HG02973 (cell line): ENCODE data around the gene GIPR.
"Not testable (repeated sequence)": the region's sequence is repeated elsewhere in the genome, so short reads cannot be mapped to it uniquely, and the experiment has no call there.

ENCODE experiments used
- ATAC-seq: cut with Tn5 transposase; IDR thresholded peaks from one replicate; pipeline ENCODE4 v1.9.1; 2021; ENCODE audit warnings: moderate library complexity; ENCODE audit not compliant: unreplicated experiment

GIPR gene

DNA sequence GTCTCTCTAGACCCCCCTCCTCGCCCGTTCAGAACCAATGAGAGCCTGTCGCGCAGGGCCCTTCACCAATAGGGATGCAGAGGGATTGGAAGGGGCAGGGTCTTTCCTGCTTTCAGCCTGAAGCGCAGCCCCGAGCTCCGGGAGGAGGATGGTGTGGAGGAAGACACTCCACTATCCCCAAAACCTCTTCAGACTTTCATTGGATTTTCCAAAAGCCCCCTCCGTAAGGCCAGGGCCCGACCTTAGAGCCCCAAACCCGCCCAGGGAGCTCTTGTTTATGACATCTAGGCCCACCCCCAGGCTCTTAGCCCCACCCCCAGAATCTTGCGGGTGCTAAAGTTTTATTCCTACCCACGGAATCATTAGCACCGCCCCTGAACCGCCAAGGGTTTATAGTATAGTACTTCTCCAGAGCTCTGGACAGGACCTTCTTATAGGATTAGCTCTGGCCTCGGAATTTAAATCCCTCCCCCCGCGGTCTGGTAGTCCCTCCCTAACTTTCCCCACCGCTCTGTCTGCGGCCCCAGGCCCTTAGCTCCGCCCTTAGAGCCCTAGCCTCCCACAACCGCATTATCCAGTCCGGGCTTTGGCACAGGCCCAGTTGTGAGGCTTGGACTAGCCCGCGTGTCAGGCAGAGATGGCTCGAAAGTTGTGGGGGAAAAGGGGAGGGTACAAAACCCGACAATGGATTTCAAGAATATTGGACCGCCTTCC lies 22.2 kb upstream of the GIPR start:
- ATAC-seq = peak; percentile 27

GRCh38 chr19:45646345-45646698 lies 21.7 kb upstream of the GIPR start:
- ATAC-seq = no peak

GRCh38 chr19:45650722-45651121 lies 17.3 kb upstream of the GIPR start:
- no peak for ATAC-seq

DNA sequence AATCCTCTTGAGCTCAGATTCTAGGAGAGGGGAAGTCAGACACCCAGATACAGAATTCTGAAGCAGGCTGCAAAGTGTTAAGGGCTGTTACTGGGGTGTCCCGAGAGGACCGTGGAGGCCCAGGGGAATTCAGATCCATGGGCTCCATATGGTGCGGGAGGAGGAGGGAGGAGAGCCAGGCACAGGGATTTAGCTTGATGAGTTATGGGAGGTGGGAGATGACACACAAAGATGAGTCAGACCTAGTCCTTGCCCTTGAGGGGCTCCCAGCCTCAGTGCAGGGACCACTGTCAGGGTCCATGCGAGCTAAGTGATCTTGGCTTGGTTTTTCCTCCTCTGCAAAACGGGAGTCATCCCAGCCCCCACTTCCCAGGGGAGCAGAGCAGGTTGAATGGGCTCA lies 14.4 kb upstream of the GIPR start:
- no peak for ATAC-seq

GRCh38 chr19:45655073-45655472 lies 12.9 kb upstream of the GIPR start:
- no peak for ATAC-seq

- ATAC-seq = no peak
These were observed 10.4 kb upstream of the GIPR start for GRCh38 chr19:45657520-45658167.

DNA sequence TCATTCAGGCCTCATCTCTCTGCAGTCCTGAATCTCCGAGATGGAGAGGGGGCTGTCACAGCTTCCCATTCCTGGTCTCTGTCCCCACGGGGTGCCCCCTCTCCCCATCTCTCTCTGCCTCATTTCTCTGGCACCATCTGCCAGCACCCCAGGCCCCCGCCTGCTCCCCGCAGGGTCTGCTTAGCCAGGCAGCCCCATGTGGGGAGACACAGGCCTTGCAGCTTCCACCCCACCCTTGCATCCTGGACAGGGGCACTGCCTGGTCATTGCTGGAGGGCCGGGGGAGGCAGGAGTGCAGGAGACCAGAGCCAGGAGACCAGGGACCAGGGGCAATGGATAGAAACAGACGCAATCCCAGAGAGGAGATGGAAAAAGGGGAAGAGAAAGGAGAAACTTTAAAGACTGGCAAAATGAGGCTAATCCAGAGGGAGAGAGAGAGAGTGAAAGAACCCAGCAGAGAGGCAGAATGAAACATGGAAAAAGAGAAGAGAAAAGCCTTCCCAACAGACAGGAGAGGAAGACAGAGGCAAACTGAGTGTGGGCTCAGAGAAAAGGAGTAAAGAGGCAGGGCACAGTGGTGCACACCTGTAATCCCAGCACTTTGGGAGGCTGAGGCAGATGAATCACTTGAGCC lies 8.8 kb upstream of the GIPR start:
- no peak for ATAC-seq

- ATAC-seq = no peak
These were observed 7.4 kb upstream of the GIPR start for GRCh38 chr19:45660636-45661035.

DNA sequence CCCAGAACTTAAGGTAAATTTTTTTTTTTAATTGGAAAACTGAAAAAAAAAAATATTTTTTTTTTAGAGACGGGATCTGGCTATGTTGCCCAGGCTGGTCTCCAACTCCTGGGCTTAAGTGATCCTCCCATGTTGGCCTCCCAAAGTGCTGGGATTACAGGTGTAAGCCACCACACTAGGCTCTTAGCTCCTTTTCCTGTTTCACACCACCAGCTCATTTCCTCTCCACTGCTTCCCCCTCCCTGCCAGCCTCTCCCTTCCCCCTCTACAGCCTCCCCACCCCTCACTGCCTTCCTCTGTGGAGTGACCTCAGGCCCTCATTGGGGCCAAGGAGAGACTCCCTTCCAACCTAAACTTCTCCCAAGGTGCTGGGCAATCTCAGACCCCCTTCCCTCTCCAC lies 4.2 kb upstream of the GIPR start:
- no peak for ATAC-seq

DNA sequence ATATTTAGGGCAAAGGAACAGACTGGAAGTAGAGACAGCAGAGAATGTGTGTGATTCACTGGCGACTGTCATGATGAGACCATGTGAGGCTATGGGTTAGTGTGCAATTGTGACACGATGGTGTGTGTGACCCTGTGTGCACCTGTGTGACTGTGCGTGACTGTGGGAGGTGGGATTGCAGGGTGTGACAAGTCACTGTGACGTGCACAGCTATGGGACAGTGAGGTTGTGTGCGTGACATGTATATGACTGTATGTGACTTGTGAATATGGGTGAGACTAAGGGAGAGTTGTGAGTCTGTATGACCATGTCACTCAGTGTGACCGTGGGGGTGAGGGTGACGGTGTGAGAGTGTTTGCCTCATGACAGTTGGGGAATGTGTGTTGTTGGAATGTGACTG lies 3.4 kb upstream of the GIPR start:
- ATAC-seq = no peak

DNA sequence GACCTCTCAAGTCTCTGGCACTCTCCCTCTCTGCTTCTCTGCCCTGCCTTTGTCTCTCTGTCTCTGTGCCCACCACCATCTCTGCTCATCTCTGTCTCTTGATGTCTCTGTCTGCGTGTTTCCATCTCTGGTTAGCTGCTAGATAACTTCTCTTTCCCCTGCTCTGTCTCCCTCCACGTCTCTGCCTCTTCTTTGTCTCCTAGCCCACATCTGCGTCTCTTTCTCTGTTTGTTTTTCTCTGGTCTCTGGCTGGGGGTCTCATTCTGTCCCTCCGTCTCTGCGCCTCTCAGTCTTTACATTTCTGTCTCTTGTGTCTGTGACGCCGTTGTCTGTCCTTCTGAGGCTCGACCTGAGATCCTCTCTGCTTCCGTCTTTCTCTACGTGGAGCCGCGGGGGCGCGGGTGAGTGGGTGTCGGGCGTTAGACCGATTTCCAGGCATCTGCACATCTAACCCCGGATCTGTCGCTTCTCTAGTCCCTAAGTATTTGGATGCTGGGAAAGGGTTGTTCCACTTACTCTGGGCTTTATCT lies 386 bp downstream of the GIPR start:
- no peak for ATAC-seq

GRCh38 chr19:45670670-45671453 lies 2.8 kb downstream of the GIPR start:
- peak; percentile 44 for ATAC-seq

DNA sequence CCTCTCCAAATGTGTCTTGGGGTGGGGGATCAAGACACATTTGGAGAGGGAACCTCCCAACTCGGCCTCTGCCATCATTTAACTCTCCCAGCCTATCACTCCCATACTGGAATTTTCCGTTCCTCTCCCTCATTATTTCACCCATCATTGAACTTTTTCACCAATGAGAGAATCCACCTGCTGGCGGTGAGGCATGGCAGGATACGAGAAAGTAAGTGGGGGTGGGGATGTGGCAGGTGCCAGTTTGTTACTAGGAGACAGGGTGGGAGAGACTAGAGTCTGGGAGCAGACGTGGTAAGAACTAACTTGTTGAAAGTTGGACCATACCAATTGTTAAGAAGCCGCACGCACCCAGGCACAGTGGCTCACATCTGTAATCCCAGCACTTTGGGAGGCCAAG lies 6.9 kb downstream of the GIPR start:
- no peak for ATAC-seq

- no peak for ATAC-seq
These were observed 8.8 kb downstream of the GIPR start for GRCh38 chr19:45676851-45677263.

GRCh38 chr19:45677351-45678230 lies 9.6 kb downstream of the GIPR start:
- ATAC-seq = no peak

- no peak for ATAC-seq
These were observed 13.5 kb downstream of the GIPR start for GRCh38 chr19:45681391-45682015.

GRCh38 chr19:45682117-45682516 lies 14.1 kb downstream of the GIPR start:
- ATAC-seq = no peak

DNA sequence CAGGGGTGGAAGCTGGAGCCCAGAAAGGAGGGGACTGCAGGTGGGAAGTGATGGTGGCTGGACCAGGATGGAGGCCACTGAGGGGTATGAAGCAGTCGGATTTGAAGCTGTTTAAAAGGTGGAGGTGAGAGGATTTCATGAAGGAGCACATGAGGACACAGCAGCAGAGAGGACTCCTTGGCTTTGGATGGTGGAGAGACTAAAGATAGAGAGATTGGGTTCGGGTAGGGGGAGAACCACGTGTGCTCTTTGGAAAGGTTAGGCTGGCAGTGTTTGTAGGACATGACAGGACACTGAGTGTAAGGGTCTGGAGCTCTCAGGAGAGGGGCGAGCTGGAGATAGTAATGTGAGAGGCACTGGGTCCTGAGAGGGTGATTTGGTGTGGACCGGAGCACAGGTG lies 14.9 kb downstream of the GIPR start:
- ATAC-seq = no peak

DNA sequence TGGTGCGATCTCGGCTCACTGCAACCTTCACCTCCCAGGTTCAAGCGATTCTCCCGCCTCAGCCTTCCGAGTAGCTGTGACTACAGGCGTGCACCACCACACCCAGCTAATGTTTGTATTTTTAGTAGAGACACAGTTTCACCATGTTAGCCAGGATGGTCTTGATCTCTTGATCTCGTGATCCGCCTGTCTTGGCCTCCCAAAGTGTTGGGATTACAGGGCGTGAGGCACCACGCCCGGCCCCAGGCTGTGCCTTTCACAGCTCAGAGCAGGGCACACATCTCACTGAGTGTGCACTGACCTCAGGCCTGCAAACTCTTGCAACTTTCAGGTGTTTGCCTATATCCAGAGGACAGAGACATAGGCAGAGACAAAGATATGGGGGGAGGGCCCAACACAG lies 17.0 kb downstream of the GIPR start:
- not testable (repeated sequence) for ATAC-seq

DNA sequence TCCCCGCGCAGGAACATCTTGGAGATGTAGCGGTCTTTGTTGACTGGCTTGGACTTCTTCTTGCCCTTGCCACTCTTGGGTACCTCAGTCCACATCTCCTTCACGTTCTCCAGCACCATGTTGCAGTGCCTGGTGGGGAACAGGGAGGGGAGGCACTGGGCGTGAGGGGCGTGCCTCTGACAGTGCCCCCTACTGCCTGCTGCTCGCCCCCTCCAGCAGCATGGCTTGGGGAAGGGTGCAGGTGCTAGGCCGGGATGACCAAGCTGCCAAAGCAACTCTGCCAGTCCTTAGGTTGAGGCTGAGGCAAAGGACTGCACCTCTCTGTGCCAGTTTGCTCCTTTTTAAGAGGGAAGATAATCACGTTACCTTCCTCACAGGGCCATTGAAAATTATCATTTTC lies 19.6 kb downstream of the GIPR start:
- no peak for ATAC-seq
